ENCODE results near the gene DNM3.
A peak's percentile ranks its signal among the peaks of the same experiment; 100 is the strongest.
"Not testable (repeated sequence)": the region's sequence is repeated elsewhere in the genome, so short reads cannot be mapped to it uniquely, and the experiment has no call there.

DNM3 gene

DNA sequence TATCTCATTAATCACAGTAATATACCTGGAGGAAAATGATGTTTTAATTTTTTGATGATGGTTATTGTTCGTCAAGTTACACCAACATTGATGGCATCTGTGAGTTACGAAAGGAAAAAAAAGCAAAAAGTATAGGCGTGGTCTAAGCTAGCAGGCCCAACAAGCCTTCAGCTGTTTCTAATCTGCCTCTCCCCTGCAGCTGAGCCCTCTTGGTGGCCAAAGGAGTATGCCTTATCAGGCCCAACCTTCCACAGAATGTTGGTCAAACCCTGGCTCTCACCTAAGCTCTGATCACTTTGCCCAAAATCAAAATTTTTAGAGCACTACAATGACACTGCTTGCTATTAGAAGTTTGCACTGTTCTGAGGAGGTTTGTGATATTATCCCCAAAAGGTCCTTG, 584.0 kb downstream of the DNM3 start:
- DNase-seq (ENCODE audit: low spot score), result no peak

GRCh38 chr1:172427191-172427590, 585.9 kb downstream of the DNM3 start:
- no peak for DNase-seq (ENCODE audit: low spot score)

DNA sequence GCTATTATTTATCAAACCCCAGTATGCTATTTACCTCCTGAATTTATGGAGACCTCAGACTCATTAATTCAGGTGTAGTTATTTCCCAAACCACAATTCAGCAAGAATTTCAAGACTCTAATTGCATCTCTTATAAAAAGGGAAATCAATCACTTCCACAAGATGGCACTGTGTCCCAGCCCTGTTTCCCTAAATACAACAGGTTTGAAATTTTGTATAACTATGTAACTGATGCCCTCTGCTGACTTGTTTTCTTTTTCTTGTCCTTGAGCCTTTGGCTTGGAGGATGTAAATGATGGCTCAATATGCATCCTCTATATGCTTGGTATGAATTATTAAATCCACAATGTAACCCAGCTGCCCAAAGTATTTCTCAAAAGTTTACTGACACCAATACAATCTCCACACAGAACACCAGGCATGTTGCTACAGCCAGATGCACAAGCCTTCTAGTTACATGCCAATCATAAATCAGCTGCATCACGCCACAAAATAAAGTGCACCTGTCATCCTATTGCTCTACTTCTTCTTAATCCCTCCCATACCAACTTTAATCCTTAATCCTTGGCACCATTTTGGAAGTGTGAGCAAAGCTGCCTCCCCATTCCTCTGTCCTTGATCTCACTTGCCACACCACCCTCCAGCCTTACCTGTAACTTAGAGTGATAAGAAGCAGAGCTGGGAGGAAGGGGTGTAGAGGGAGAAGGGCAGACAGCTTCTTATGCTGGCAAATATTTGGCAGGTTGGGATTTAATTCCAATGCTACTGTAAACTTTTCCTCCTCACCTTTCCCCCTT, 588.2 kb downstream of the DNM3 start:
- peak; percentile 65 for DNase-seq (ENCODE audit: low spot score)

GRCh38 chr1:172430128-172430454, 588.8 kb downstream of the DNM3 start:
- no peak for DNase-seq (ENCODE audit: low spot score)

GRCh38 chr1:172431204-172431603, 589.9 kb downstream of the DNM3 start:
- DNase-seq (ENCODE audit: low spot score), result no peak

- DNase-seq (ENCODE audit: low spot score), result peak; percentile 29
Measured at GRCh38 chr1:172431721-172432192, 590.5 kb downstream of the DNM3 start.

GRCh38 chr1:172437183-172437582, 595.9 kb downstream of the DNM3 start:
- not testable (repeated sequence) for DNase-seq (ENCODE audit: low spot score)

DNA sequence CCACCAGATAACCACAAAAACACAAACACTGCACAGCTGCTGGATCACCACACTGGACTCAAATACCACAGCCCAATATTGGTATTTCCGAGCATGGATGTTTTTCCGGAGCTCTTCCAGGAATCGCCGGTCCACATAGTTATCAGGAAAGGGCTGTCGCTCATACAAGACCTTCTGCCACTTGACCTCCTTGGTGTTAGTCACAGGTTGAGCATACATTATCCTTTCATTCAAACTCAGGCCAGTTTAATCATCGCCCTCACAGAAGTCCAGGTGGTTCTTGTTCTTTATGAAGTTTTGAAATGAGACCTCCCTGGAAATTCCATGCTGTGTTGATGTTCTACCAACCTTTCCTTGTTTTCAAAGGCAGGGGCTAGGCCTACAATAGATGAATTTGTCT, 601.1 kb downstream of the DNM3 start:
- no peak for DNase-seq (ENCODE audit: low spot score)

GRCh38 chr1:172442843-172443565, 601.7 kb downstream of the DNM3 start:
- no peak for DNase-seq (ENCODE audit: low spot score)

DNA sequence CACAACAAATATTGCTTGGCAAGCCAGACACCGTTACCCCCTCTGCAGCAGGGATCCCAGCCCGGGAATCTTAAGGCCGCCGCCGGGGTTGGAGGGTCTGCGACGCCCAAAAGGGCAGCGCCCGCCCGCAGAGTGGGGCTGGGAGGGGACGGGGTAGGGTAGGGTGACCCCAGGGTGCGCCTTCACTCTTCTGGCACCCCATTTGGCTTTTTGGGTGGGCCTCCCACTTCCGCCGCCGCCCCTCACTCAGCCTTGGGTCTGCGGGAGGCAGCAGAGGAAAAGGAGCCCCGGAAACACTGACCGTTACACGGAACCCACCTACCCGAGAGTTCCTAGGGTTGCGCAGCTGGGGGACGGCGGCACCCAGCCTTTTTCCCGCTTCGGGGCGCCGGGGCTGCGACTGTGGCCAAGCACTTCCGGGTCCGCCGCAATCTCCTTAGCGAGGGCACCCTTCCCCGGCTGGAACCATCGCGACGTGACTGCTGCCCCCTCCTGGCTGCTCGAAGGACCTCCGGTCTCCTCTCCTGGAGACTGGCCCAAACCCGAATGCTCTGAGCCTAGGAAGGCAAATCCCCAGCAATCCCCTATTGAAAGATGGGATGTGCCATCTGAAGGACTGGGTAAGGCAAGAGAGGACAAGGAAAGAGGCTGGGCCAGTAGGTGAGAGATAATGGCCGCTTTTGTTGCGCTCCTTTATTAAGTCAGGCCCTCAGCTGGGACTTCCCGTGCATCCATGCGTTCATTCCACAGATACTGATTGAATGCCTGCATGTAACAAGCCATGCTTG, 602.6 kb downstream of the DNM3 start, which contains the start of gene PIGC:
PIGC (minus strand) TSS at position 404 of the 788 bp plus-strand sequence. CDS start 1,447 bp downstream, outside the sequence.
- DNase-seq (ENCODE audit: low spot score), result peak; percentile 91

DNA sequence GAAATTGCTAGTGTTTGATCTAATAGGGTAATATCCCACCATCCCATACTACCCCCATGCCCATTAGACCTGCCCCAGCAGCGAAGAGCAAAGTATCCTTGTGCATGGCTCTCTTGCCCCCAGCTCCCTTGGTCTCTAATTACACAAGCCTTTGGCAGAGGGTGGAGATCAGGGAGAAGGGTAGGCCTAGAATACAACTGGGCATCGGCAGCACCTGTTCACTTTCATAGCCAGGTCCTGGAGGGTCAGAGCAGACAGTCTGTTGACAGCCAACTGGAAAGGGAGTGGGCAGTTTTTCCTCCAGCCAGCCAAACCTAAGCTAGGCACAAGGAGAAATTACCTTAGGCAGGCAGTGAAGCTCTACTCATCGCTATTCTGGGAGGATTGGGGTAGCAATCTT, 605.2 kb downstream of the DNM3 start:
- DNase-seq (ENCODE audit: low spot score), result no peak

- DNase-seq (ENCODE audit: low spot score), result no peak
Measured at GRCh38 chr1:172447641-172448040, 606.3 kb downstream of the DNM3 start.

- DNase-seq (ENCODE audit: low spot score), result no peak
Measured at GRCh38 chr1:172448995-172449584, 607.8 kb downstream of the DNM3 start.

- DNase-seq (ENCODE audit: low spot score), result peak; percentile 53
Measured at GRCh38 chr1:172449585-172450523, 608.6 kb downstream of the DNM3 start.

DNA sequence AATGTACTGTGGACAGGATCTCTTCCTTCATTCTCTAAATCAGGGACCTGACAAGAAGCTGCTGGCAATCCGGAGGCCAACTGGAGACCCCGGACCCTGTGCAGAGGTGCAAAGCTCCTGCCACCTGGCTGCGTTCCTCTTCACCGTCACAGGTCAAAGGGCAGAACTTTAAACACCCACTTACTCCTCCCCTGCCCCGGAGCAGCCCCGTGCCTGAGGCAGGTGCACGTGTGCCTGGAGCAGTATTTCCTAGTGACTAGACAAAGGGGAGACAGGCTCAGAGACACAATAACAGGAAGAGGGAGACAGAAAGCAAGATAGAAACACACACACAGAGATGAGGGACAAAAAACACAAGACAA, 609.2 kb downstream of the DNM3 start:
- DNase-seq (ENCODE audit: low spot score), result no peak

- DNase-seq (ENCODE audit: low spot score), result peak; percentile 52
Measured at GRCh38 chr1:172451002-172451443, 609.7 kb downstream of the DNM3 start.

DNA sequence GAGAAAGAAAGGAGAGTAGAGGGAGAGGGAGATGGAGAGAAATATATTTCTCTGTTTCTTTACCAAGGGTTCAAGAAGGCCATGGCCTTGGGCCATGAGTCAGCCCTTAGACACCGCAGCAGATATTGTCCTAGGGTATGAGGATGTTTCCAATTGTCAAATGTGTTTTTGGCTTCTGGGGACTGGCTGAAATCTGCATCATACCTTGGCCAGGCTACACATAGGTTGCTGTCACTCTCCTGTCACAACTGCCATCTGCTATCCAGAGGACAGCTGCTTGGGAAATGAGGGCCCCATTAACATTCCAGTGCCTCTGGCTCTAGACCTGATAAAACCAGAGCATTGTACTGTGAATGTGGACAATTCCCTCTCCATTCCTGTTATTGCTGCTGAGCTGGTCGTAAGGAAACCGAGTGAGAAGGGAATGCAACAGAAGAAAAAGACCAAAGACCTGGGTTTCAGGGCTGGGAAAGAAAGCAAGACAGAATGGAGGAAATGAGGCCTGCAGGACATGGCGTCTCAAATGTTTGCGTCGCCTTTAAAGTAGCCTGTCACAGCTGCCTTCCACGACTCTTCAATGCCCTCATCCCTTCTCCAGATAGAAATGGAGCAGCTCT, 611.3 kb downstream of the DNM3 start:
- no peak for DNase-seq (ENCODE audit: low spot score)

DNA sequence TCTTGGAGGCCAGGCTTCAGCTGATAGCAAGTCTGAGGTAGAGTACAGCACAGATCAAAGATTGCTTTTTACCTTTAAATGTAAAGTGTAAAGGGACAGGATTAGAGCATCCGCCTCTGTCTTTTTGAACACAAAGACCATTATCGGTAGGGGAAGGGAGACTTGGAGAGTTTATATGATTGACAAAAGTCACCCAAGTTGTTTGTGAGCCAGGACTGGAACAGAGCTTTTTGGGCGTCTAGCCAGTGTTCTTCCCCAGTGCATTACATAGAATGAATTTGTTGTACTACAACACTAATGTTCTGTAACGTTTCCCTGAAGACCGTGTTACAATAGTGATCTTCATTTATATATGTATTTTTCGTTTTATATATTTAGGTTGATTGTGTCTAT, 611.9 kb downstream of the DNM3 start:
- no peak for DNase-seq (ENCODE audit: low spot score)

DNA sequence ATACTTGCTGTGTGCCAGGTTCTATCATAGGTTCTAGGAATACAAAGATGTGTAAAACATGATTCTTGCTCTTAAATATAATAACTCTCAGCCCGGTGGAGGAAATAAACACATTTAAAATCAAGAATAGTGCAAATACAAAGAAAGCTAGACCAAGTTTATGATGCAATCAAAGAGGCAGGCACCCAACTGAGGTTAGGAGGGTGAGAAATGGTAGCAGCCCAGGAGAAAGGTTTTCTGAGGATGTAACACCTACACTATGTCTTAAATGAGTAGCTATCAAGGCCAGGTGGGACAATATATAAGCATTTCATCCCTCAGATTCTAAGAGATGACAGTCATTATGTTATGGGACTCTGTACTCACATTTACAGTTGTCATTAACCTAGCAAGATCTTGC, 612.3 kb downstream of the DNM3 start:
- no peak for DNase-seq (ENCODE audit: low spot score)

- no peak for DNase-seq (ENCODE audit: low spot score)
Measured at GRCh38 chr1:172455451-172455850, 614.2 kb downstream of the DNM3 start.

DNA sequence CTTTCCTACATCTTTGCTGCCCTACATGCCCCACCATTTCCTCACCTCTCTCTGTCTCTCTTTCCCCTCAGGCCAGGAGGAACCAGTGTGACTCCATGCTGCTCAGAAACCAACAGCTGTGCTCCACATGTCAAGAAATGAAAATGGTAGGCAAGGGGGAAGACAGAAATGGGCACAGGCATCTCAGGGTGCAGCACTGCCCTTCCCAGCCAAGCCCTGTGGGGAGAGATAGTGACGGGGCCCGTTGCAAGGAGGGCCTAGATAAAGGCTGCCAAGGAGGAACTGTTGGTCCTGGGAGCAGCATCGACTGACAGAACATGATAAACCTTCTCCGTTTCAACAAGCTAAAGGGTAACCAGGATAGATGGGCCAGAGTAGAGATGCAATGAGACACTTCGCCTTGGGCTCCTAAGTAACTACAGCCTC, 615.1 kb downstream of the DNM3 start:
- no peak for DNase-seq (ENCODE audit: low spot score)
